Upper lobe of left lung (tissue), 4 donors: ENCODE measurements around the gene SFMBT2.

Source experiments
- CTCF ChIP-seq, 6 experiments: fragments of 450-650 bp in 4 of 6; fragments of 200-600 bp in 2 of 6; sonication (generic) in 2 of 6; IDR thresholded peaks; one replicate each; pipeline ENCODE4 v1.5.1; 2016 to 2019; ENCODE audit warnings: antibody characterized with exemption in 6 of 6
- EP300 ChIP-seq, 4 donors: sonication (generic); formaldehyde crosslinking; IDR thresholded peaks; one replicate each; pipeline ENCODE4 v1.5.1; 2017; ENCODE audit warnings: antibody characterized with exemption in 4 of 4, control low read depth in 2 of 4
- POLR2A ChIP-seq, 4 donors: fragments of 450-650 bp; IDR thresholded peaks; one replicate each; pipeline ENCODE4 v1.5.1; 2016 to 2017; ENCODE audit warnings: antibody characterized with exemption in 4 of 4, mild to moderate bottlenecking in 2 of 4
- POLR2AphosphoS5 ChIP-seq, 2 donors: sonication (generic); formaldehyde crosslinking; IDR thresholded peaks; one replicate each; pipeline ENCODE4 v1.5.1; 2017; ENCODE audit warnings: antibody characterized with exemption in 2 of 2

GRCh38 chr10:7287377-7287776, 123.5 kb downstream of the SFMBT2 start:
- TF ChIP-seq CTCF (IDR thresholded peaks at IDR 0.05) (no peak), POLR2AphosphoS5 (IDR thresholded peaks at IDR 0.05) (no peak), POLR2A (IDR thresholded peaks at IDR 0.05) (no peak), EP300 (IDR thresholded peaks at IDR 0.05) (no peak)
